COLO668 (cell line): ENCODE data around the gene LRRC75B.
"Not testable (repeated sequence)": the region's sequence is repeated elsewhere in the genome, so short reads cannot be mapped to it uniquely, and the experiment has no call there.

Source experiments
- DNase-seq: peaks from one replicate; lab custom pipeline; 2025; ENCODE audit not compliant: unreplicated experiment; lab: John Stamatoyannopoulos, UW

Gene LRRC75B

GRCh38 chr22:24555165-24556039, 37.5 kb downstream of the LRRC75B start, which contains the start of gene SNRPD3:
SNRPD3 (plus strand) TSS chr22:24555999; CDS start chr22:24557675, 1,676 bp downstream.
- peak; percentile 99 for DNase-seq

DNA sequence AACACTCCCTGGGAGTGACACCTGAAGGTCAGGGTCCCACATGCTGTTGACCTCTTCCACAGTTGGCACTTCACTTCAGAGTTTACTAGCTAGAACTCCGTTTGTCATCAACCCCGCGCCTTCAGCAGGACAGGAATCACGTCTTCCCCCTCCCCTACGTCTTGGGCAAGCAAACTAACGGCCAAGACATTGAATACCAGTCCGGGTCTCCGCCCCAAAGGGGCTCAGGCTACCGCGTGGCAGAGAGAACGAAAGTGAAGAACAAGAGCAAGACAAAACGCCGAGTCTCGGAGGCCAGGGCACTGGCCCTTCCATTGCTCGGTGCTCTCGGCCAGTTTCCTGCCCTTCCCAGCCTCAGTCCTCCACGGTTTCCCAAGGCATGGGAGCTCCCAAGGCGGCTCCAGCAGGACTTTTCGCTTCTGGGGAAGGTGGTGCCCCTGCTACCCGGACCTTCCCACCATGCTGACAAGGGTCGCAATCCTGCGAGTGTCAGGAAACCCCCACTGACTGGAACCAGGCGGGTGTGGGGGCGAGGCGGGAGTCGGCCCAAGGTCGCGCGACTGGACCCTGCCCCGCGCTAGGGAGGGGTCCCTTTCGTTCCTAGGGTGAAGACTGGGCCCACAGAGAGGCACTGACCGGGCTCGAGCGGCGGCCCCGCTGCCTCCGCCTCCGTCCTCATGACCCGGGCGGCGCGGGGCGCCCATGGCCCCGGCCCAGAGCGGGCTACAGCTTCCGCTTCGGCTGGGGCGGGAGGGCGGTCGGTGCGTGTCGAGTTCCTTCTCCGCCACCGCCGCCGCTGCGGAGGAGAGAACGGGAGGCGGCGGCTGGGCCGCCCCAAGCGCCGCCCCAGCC, 38.3 kb downstream of the LRRC75B start, which contains the start of gene GUCD1:
Gene GUCD1 (minus strand): TSS at position 826 of the 852 bp plus-strand sequence. CDS start 147 bp downstream, at position 679.
- DNase-seq = peak; percentile 23

GRCh38 chr22:24553597-24554312, 39.1 kb downstream of the LRRC75B start:
- peak; percentile 33 for DNase-seq

GRCh38 chr22:24552503-24553286, 40.2 kb downstream of the LRRC75B start:
- not testable (repeated sequence) for DNase-seq

GRCh38 chr22:24550902-24551435, 41.9 kb downstream of the LRRC75B start:
- DNase-seq = no peak

DNA sequence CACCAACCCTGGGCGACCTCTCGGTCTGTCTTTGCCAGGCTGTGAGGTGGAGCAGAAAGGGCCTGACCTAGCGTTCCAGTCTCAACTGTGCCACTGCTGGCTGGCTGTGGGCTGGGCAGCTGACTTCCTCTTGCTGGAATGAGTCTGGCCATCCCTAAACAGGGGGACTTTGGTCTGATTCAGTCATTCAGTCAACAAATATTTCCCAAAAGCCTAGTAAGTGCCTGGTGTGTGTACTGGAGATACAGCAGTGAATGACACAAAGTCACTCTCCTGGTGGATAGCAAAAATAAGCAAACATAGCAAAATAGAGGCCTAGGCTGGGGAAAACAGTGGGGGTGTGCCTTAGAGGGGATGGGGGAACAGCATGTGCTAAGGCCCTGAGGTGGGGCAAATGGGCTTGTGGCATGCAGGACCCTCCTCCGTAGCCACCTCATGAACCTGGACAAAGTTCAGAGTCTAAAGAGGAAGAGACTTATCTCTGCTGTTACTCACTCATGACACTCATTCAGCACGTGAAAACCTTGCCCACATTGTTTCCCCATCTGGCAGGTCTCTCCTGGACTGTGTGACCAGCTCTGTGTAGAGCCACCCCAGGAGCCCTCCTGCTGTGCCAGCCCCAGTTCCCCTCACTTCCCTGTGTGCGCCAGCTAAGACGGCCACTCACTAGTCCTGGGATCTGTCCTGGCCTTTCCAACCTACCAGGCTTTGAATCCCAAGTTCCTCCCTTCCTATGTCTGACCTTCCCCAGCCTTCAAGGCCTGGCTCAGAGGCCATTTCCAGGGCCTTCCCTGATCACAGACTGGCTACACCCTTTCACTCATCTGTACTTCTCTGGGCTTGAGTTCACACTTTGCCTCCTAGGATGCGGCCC, 42.6 kb downstream of the LRRC75B start:
- DNase-seq = no peak

DNA sequence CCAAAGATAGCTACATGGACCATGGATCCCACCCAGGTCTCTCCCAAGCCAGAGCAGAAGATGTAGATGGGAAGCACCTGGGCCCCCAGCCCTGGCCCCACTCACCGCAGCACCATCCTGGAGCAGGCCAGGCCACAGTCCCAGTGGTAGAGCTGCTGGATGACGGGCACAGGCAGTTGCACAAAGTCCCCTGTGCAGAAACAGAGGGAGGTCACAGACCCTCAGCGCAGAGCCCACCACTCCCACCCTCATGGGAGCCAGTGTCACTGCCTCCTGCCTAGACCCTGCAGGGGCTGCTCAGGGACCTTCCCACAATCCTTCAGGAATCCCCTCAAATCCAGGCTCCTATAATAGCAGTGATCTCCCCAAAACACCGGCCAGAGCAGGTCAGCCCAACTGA, 44.1 kb downstream of the LRRC75B start:
- no peak for DNase-seq

- no peak for DNase-seq
Measured at GRCh38 chr22:24543679-24544243, 49.1 kb downstream of the LRRC75B start.

DNA sequence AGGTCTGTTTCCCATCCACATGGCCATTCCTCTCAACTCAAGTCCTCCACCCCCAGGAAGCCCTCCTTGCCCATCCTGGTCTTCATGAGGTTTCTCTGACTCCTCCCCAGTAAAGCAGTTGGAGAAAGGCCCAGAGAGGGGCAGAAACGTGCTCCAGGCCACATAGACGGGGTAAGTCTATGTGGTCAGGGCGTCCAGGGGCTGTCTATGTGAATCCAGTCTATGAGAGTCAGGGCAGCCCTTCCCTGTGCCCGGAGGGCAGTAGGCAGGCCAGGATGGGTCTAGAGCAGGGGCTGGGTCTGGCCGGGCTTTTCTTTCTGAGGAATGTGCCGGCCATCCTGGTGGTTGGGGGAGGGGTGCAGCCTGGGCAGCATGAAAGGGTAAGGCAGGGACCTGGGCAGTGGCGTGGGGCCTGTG, 49.7 kb downstream of the LRRC75B start:
- DNase-seq = no peak

DNA sequence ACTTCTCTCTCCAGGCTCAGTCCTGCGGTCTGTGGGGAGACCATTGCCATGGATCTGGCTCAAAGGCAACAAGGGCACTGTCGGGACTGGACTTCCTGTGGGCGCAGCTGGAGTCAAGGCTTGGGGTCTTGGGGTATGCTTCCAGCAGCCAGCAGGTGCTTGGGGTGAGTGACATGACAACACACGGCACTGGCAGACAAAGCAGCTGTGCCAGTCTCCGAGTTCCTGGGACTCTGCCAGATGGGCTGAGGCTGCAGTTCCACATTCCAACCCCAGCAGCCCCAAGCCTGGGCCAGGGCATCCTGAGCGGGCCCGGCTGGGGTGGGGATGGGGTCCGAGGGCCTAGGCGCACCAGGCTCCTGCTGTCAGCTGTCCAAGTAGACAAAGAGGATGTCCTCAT, 50.2 kb downstream of the LRRC75B start:
- DNase-seq = no peak

DNA sequence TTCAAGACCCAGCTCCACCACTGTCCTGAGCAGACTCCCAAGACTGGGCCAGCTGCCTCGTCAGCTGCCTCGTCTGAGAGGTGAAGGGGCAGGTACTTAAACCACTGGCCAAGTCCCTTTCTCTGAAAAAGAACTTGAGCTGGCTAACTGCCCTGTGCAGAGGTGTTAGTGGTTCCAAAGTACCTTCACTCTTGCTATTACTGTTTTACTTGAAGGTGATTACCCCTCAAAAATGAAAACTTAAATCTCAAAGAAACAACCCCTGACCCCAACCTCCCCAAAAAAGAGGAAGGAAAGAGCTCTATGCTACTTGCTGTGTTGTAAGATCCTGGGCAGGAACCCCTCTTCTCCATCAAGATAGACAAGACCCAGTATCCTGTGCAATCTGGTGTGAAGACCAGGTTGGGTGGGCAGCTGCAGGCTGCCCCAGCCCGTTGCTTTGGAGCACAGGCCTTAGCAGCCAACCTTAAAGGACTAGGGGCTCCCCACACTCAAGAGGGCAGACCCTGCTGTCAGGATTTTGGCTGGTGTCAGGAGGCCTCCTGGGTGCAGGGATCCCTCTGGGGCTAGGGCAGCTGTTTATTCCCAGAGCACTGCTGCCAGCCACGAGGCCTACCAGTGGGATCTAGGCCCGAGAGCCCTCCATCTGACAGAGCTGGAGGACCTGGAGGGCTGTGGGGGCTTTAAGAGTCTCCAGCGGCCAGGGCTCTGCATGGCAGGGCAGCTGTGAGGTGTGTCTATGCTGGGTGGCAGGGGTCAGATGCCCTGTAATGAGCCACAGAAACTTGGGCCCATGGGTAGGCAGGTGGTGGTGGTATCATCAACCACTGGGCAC, 51.0 kb downstream of the LRRC75B start:
- DNase-seq = no peak

GRCh38 chr22:24540470-24540869, 52.4 kb downstream of the LRRC75B start:
- DNase-seq = no peak

GRCh38 chr22:24536089-24536488, 56.8 kb downstream of the LRRC75B start:
- DNase-seq = no peak
